Vagina (tissue), 2 donors: Measurements from ENCODE around the gene TANGO2. TPM values are rescaled to one million over a fixed set of nuclear protein-coding genes. Genes with fewer than 3 reads are reported as not detected.

Experiments used
- DNase-seq, 2 donors: peaks; one replicate each; pipeline ENCODE4 v3.0.0-alpha.2; 2017; ENCODE audit errors: extremely low spot score in 2 of 2
- H3K27ac ChIP-seq: fragments of 200-600 bp; sonication (generic); one replicate; pipeline ENCODE4 v1.5.1; 2019
- H3K27me3 ChIP-seq: fragments of 200-600 bp; sonication (generic); one replicate; pipeline ENCODE4 v1.5.1; 2019
- H3K36me3 ChIP-seq, 2 donors: fragments of 200-600 bp; sonication (generic); one replicate each; pipeline ENCODE4 v1.5.1; 2017 to 2019
- H3K4me1 ChIP-seq: fragments of 200-600 bp; sonication (generic); one replicate; pipeline ENCODE4 v1.5.1; 2019
- H3K4me3 ChIP-seq, 2 donors: fragments of 200-600 bp; sonication (generic); 1 replicate in 1 of 2; 2 replicates in 1 of 2; pipeline ENCODE4 v1.5.1; 2016 to 2019
- H3K9me3 ChIP-seq: fragments of 200-600 bp; sonication (generic); one replicate; pipeline ENCODE4 v1.5.1; 2019
- POLR2A ChIP-seq, 2 donors: fragments of 450-650 bp; IDR thresholded peaks; one replicate each; pipeline ENCODE4 v1.6.1; 2017; ENCODE audit warnings: antibody characterized with exemption in 2 of 2, mild to moderate bottlenecking in 2 of 2, moderate library complexity in 2 of 2
- POLR2AphosphoS5 ChIP-seq, 2 donors: sonication (generic); formaldehyde crosslinking; IDR thresholded peaks; one replicate each; pipeline ENCODE4 v1.9.0; 2017; ENCODE audit warnings: antibody characterized with exemption in 2 of 2, mild to moderate bottlenecking in 2 of 2, low read depth in 1 of 2; ENCODE audit not compliant: insufficient read depth in 1 of 2
- intact Hi-C: fragments of 100-400 bp; cut with DNase I; formaldehyde crosslinking; loops from one replicate; pipeline ENCODE4 v1.15.1; 2023
- total RNA-seq: library from RNA; depleted of rRNA; stranded (reverse); fragments of >200 nt; gene quantifications from one replicate; pipeline ENCODE4 v1.2.3, GENCODE V29; 2016
- TF ChIP-seq, protein P1 (sequence below), 3 experiments: fragments of 450-650 bp in 2 of 3; fragments of 200-600 bp in 1 of 3; sonication (generic) in 1 of 3; IDR thresholded peaks; one replicate each; pipeline ENCODE4 v1.5.1; 2017 to 2019; ENCODE audit warnings: antibody characterized with exemption in 3 of 3, mild to moderate bottlenecking in 2 of 3, moderate library complexity in 2 of 3

Gene TANGO2
- total RNA-seq, 1 donor from 2014 or later, result 21.4 TPM

- Histone ChIP-seq H3K27ac (peak overlapping the region; percentile 62), H3K4me3 (peak overlapping the region; percentile 57), H3K36me3 (no peaks in the 10 kb centered on the region), H3K4me1 (peaks cover 32% of the 10 kb centered on the region), H3K9me3 (no peaks in the 10 kb centered on the region), H3K27me3 (no peaks in the 10 kb centered on the region)
- peak in 1 of 2 donors; percentile 36 for TF ChIP-seq POLR2AphosphoS5 (IDR thresholded peaks at IDR 0.05; ENCODE audit: insufficient read depth in 1 of 2, low read depth in 1 of 2)
- TF ChIP-seq, protein P1, sequence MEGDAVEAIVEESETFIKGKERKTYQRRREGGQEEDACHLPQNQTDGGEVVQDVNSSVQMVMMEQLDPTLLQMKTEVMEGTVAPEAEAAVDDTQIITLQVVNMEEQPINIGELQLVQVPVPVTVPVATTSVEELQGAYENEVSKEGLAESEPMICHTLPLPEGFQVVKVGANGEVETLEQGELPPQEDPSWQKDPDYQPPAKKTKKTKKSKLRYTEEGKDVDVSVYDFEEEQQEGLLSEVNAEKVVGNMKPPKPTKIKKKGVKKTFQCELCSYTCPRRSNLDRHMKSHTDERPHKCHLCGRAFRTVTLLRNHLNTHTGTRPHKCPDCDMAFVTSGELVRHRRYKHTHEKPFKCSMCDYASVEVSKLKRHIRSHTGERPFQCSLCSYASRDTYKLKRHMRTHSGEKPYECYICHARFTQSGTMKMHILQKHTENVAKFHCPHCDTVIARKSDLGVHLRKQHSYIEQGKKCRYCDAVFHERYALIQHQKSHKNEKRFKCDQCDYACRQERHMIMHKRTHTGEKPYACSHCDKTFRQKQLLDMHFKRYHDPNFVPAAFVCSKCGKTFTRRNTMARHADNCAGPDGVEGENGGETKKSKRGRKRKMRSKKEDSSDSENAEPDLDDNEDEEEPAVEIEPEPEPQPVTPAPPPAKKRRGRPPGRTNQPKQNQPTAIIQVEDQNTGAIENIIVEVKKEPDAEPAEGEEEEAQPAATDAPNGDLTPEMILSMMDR (IDR thresholded peaks at IDR 0.05), result no peak
- TF ChIP-seq POLR2A (IDR thresholded peaks at IDR 0.05), result peak in 1 of 2 donors; percentile 40
- intact Hi-C loops, result no loop called here
- no peak for DNase-seq
These were observed 34.2 kb upstream of the TANGO2 start for GRCh38 chr22:19986410-19987341.

- TF ChIP-seq, protein P1 (IDR thresholded peaks at IDR 0.05), result no peak
- TF ChIP-seq POLR2A (IDR thresholded peaks at IDR 0.05) (no peak), POLR2AphosphoS5 (IDR thresholded peaks at IDR 0.05; ENCODE audit: insufficient read depth in 1 of 2, low read depth in 1 of 2) (no peak)
- H3K36me3 ChIP-seq, result no peaks in the 10 kb centered on the region
- H3K27me3 ChIP-seq, result no peaks in the 10 kb centered on the region
- H3K4me1 ChIP-seq, result peaks cover 32% of the 10 kb centered on the region
- H3K4me3 ChIP-seq, result peak overlapping the region; percentile 57
- DNase-seq, result no peak
- peak overlapping the region; percentile 62 for H3K27ac ChIP-seq
- intact Hi-C loops, result no loop called here
- H3K9me3 ChIP-seq, result no peaks in the 10 kb centered on the region
These were observed 33.3 kb upstream of the TANGO2 start for GRCh38 chr22:19987394-19988306.

- H3K4me3 ChIP-seq, result no peak overlapping the region
These were observed 32.5 kb upstream of the TANGO2 start for GRCh38 chr22:19988331-19988808.

GRCh38 chr22:19988965-19989724, 31.8 kb upstream of the TANGO2 start:
- TF ChIP-seq POLR2A (IDR thresholded peaks at IDR 0.05), result no peak
- TF ChIP-seq, protein P1 (IDR thresholded peaks at IDR 0.05), result no peak
- TF ChIP-seq POLR2AphosphoS5 (IDR thresholded peaks at IDR 0.05; ENCODE audit: insufficient read depth in 1 of 2, low read depth in 1 of 2), result no peak
- intact Hi-C loops, result no loop called here
- no peak overlapping the region for H3K4me3 ChIP-seq
- no peaks in the 10 kb centered on the region for H3K27me3 ChIP-seq
- no peak overlapping the region for H3K27ac ChIP-seq
- H3K9me3 ChIP-seq, result no peaks in the 10 kb centered on the region
- H3K4me1 ChIP-seq, result peaks cover 26% of the 10 kb centered on the region
- no peak for DNase-seq
- no peaks in the 10 kb centered on the region for H3K36me3 ChIP-seq

More at GRCh38 chr22:19988331-19988808, 32.5 kb upstream of the TANGO2 start:
- Histone ChIP-seq H3K27ac (no peak overlapping the region), H3K4me1 (peaks cover 32% of the 10 kb centered on the region), H3K27me3 (no peaks in the 10 kb centered on the region), H3K36me3 (no peaks in the 10 kb centered on the region), H3K9me3 (no peaks in the 10 kb centered on the region)
- no peak for TF ChIP-seq POLR2A (IDR thresholded peaks at IDR 0.05)
- no peak for TF ChIP-seq POLR2AphosphoS5 (IDR thresholded peaks at IDR 0.05; ENCODE audit: insufficient read depth in 1 of 2, low read depth in 1 of 2)
- TF ChIP-seq, protein P1 (IDR thresholded peaks at IDR 0.05), result no peak
- DNase-seq, result no peak
- intact Hi-C loops, result no loop called here
